GM18526 (cell line): Measurements from ENCODE around the gene MBTPS1.

Experiments used
- POLR2A ChIP-seq: IDR thresholded peaks from 3 replicates; pipeline ENCODE4 v1.6.1; 2011; ENCODE audit not compliant: insufficient read length; ENCODE audit errors: extremely low read depth

The MBTPS1 gene

DNA sequence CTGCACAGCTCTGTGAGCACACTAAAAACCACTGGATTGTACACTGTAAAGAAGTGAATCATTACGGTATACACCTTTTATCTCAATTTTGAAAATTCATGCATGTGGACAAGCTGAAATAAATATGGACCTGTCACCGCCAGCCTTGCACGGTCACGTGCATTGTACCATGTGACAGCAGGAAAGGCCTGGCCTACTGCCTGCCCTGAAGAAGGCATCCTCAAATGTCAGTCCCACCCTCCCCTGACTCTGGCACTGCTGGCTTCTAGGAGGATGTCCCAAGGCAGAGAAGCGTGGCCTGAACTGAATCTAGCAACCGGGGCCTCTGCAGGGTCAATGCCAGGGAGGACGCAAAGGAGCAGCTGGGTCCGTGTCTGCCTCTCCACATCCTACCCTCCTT, 108.8 kb downstream of the MBTPS1 start:
- TF ChIP-seq POLR2A, result no peak

GRCh38 chr16:84007520-84007919, 109.2 kb downstream of the MBTPS1 start:
- TF ChIP-seq POLR2A, result no peak

DNA sequence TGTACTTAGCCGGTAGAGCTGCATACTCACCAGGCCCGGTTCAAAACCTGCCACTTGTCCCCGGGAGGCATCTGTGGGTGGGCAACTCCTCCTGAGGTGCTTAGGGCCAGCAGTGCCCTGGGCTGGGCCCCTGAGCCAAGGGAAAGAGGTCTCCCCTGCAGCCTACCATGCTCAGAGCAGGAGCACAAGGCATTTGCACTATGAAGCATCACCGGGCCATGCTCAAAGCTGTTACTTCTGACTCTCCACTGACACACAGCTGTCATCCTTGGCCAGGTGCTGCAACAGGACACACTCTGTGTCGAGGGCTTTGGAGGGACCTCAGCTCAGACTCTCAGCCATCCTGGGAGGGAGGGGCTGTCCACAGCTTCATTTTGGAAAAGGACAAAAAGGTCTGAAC, 111.4 kb downstream of the MBTPS1 start:
- no peak for TF ChIP-seq POLR2A

DNA sequence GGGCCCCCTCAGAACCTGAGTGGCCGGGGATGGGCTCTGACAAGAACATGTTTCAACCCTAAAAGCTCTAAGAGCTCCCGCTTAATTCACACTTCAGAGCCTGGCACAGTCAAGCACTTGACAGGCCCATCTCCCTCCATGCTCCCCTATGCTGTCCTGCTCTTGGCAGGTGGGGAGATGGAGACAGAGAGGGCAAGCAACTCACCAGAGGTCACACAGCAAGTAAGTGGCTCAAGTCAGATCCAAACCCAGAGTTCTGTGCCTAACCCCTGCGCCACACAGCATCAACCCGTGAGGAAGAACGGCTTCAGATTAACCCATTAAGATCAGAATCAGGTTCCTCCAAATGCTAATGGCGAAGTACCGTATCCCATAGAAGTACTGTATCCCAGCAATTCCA, 112.3 kb downstream of the MBTPS1 start:
- no peak for TF ChIP-seq POLR2A
